ENCODE measurements around the gene IL17D.
"Not testable (repeated sequence)": the region's sequence is repeated elsewhere in the genome, so short reads cannot be mapped to it uniquely, and the experiment has no call there.

The IL17D gene

GRCh38 chr13:20721058-20721453 is 17.6 kb downstream of the IL17D start:
- no peak for DNase-seq

GRCh38 chr13:20721454-20722357 is 18.2 kb downstream of the IL17D start:
- no peak for DNase-seq

- DNase-seq = no peak
Observed at GRCh38 chr13:20727856-20728255, 24.4 kb downstream of the IL17D start.

GRCh38 chr13:20728579-20729311 is 25.2 kb downstream of the IL17D start:
- no peak for DNase-seq

- no peak for DNase-seq
Observed at GRCh38 chr13:20729633-20730585, 26.4 kb downstream of the IL17D start.

- no peak for DNase-seq
Observed at GRCh38 chr13:20738616-20739015, 35.1 kb downstream of the IL17D start.

- DNase-seq = no peak
Observed at GRCh38 chr13:20740021-20740420, 36.5 kb downstream of the IL17D start.

GRCh38 chr13:20743830-20744404 is 40.4 kb downstream of the IL17D start:
- DNase-seq = not testable (repeated sequence)

GRCh38 chr13:20749377-20749776 is 45.9 kb downstream of the IL17D start:
- DNase-seq = no peak

GRCh38 chr13:20754009-20754408 is 50.5 kb downstream of the IL17D start:
- DNase-seq = no peak

- DNase-seq = no peak
Observed at GRCh38 chr13:20760872-20761271, 57.4 kb downstream of the IL17D start.

- DNase-seq = no peak
Observed at GRCh38 chr13:20767309-20767943, 63.9 kb downstream of the IL17D start.

GRCh38 chr13:20769091-20769490 is 65.6 kb downstream of the IL17D start:
- no peak for DNase-seq

- no peak for DNase-seq
Observed at GRCh38 chr13:20769834-20770233, 66.3 kb downstream of the IL17D start.

Measured in DMS 273 treated with DMSO at 0.1 percent for 48 hours (cell line).